Measurements from ENCODE around the gene NQO2. TPM values are rescaled to one million over a fixed set of nuclear protein-coding genes. Genes with fewer than 3 reads are reported as not detected.

NQO2 gene
- total and polyA plus RNA-seq, 5 experiments from 2014 or later, result 21.0 to 48.1 (median 37.9) TPM

GRCh38 chr6:2979819-2980464 is 19.8 kb upstream of the NQO2 start:
- peaks cover 0 to 27% (median 4%) of the 10 kb centered on the region in 5 donors for H3K27me3 Mint-ChIP-seq
- no peak overlapping the region for H3K4me3 Mint-ChIP-seq
- POLR2A ChIA-PET, result interaction anchor here (0.6 to 4.3 kb wide), 5 partner anchors 8 to 138 kb away, joined by 3 to 51 read pairs (median 4); partner anchors contain the start of genes SERPINB1 and SERPINB6
- ATAC-seq, result no peak
- H3K27ac Mint-ChIP-seq, result no peak overlapping the region
- no peaks in the 10 kb centered on the region for H3K36me3 Mint-ChIP-seq
- peaks cover 5 to 10% (median 7%) of the 10 kb centered on the region in 4 donors for H3K4me1 Mint-ChIP-seq
- H3K9me3 Mint-ChIP-seq, result no peaks in the 10 kb centered on the region
- DNase-seq, result no peak

DNA sequence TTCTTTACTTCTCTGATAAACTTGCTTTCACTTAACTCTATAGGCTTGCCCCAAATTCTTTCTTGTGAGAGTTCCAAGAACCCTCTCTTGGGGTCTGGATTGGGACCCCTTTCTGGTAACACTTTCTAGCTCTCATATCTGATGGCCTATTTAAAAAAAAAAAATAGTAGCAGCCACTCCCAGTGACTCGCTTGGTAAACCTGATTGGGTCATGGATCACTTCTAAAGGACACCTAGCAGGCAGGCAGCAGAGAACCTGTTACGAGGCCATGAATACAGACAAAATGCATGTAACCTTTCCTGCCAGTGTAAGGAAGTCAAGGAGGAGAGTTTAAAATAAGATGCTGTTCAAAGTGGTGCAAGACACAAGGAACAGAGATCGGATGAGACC is 19.2 kb upstream of the NQO2 start:
- H3K9me3 Mint-ChIP-seq, result no peaks in the 10 kb centered on the region
- no peak overlapping the region for H3K4me3 Mint-ChIP-seq
- peaks cover 0 to 27% (median 4%) of the 10 kb centered on the region in 5 donors for H3K27me3 Mint-ChIP-seq
- POLR2A ChIA-PET, result interaction anchor here (0.6 to 4.3 kb wide), 5 partner anchors 8 to 139 kb away, joined by 3 to 51 read pairs (median 4); partner anchors contain the start of genes SERPINB1 and SERPINB6
- peak overlapping the region in 1 of 10 donors; percentile 60 for H3K27ac Mint-ChIP-seq
- no peak for ATAC-seq
- no peaks in the 10 kb centered on the region for H3K36me3 Mint-ChIP-seq
- peaks cover 5 to 10% (median 7%) of the 10 kb centered on the region in 4 donors for H3K4me1 Mint-ChIP-seq
- no peak for DNase-seq

- DNase-seq (no peak), ATAC-seq (no peak)
- Mint-ChIP-seq H3K9me3 (no peaks in the 10 kb centered on the region), H3K27ac (no peak overlapping the region), H3K27me3 (peaks cover 0 to 27% (median 4%) of the 10 kb centered on the region in 5 donors), H3K36me3 (no peaks in the 10 kb centered on the region), H3K4me3 (no peak overlapping the region), H3K4me1 (peaks cover 8 to 18% (median 14%) of the 10 kb centered on the region in 4 donors)
- POLR2A ChIA-PET, result interaction anchor here (9.7 kb wide), 1 partner anchor 46 kb away, joined by 497 read pairs; no protein-coding TSS in a partner anchor
Measured at GRCh38 chr6:2982426-2983117, 17.1 kb upstream of the NQO2 start.

DNA sequence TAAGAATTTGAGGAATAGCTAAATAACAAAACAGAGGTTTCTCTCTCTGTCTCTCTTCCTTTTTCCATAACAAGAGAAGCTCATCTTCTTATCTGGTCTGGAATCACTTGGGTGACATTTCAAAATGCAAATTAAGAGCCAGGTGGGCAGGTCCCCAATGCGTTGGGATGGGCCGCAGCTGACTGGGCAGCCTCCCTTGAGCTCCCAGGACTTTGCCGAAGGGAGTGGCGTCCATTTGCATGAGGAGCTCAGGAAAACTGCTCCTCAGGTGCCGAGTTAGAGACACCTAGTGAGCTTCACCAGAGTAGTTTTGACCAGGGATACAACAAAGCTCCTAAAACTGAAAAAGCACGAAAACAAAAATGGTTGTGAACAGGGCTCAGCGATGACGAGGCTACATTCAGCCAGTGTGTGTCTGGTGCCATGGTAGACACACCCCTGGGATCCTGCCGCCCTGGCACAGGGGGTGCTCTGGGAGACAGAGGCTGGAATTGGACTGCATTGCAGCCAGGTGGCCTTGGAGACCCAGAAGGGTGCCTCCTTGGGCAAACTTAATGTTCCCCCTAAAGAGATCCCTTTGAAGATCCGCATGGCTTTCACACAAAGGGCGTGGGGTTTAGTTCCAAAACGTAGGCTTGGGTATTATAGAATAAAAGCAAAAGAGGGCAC is 14.8 kb upstream of the NQO2 start:
- H3K36me3 Mint-ChIP-seq, result no peaks in the 10 kb centered on the region
- DNase-seq (no peak), ATAC-seq (no peak)
- POLR2A ChIA-PET, result interaction anchor here (1.1 to 9.7 kb wide), 2 partner anchors 13 to 48 kb away, joined by 5 to 497 read pairs; partner anchors contain the start of gene SERPINB6
- H3K27ac Mint-ChIP-seq, result no peak overlapping the region
- peaks cover 18 to 28% (median 24%) of the 10 kb centered on the region in 4 donors for H3K4me1 Mint-ChIP-seq
- H3K9me3 Mint-ChIP-seq, result no peaks in the 10 kb centered on the region
- no peak overlapping the region for H3K4me3 Mint-ChIP-seq
- H3K27me3 Mint-ChIP-seq, result peaks cover 0 to 27% (median 3%) of the 10 kb centered on the region in 5 donors

- DNase-seq (no peak), ATAC-seq (no peak)
- Mint-ChIP-seq H3K4me3 (peak overlapping the region in 8 of 10 donors; percentile 4 to 97 (median 94)), H3K27me3 (peaks cover 0 to 10% (median 0%) of the 10 kb centered on the region in 5 donors), H3K27ac (peak overlapping the region in 7 of 10 donors; percentile 32 to 99 (median 96)), H3K36me3 (no peaks in the 10 kb centered on the region), H3K4me1 (peaks cover 18 to 33% (median 27%) of the 10 kb centered on the region in 4 donors), H3K9me3 (no peaks in the 10 kb centered on the region)
- POLR2A ChIA-PET, result interaction anchor here (0.7 to 9.7 kb wide), 9 partner anchors 8 to 129 kb away, joined by 3 to 497 read pairs (median 6); partner anchors contain the start of gene SERPINB6
Measured at GRCh38 chr6:2986722-2987221, 12.9 kb upstream of the NQO2 start.

GRCh38 chr6:2988094-2988425 is 11.6 kb upstream of the NQO2 start:
- Mint-ChIP-seq H3K27me3 (no peaks in the 10 kb centered on the region), H3K27ac (peak overlapping the region; percentile 93 to 99 (median 97)), H3K9me3 (no peaks in the 10 kb centered on the region)

DNA sequence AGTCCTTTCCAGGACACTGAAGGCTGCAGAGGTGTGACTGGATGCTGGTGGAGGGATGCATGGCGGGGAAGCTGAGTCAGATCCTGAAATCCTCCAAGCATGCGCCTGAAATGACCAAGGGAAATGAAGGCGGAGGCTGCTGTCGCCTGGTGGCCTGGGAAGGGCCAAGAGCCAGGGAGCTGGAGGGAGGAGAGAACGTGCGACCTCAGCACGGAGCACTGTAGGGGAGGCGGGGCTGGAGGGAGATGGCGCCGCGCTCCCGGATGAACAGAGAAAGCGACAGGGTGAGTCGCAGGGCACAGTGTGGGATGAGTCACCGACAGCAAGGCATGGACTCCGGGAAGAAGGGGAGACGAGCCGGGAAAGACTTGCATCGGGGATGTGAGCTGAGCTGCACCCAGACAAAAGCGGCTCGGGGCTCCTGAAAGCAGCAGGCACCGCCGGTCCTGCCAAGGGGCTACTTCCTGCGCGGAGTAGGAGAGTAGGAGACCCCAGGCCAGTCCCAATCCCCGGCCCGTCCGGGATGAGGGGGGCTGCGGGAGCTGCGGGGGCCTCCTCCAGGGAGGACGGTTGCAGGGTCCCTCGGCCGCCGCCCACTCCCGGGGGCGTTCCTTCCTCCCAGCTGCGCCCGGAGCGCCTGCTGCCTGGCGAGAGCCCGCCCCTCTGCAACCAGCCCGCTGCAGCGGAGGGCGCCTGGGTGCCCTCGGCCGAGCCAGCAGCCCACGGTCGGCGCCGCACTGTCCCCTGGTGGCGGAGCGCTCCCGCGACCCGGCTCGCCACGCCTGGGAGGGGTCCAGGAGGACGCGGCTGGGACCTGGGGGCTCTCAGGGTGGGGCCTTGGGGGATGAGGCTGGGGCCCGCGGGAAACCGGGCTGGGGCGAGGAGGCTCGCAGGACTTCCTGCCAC is 11.0 kb upstream of the NQO2 start:
- Mint-ChIP-seq H3K4me3 (peak overlapping the region; percentile 82 to 99 (median 96)), H3K27ac (peak overlapping the region; percentile 98 to 100 (median 100)), H3K27me3 (no peaks in the 10 kb centered on the region), H3K9me3 (no peaks in the 10 kb centered on the region), H3K4me1 (peaks cover 14 to 31% (median 28%) of the 10 kb centered on the region in 4 donors), H3K36me3 (no peaks in the 10 kb centered on the region)
- DNase-seq, result peak; percentile 67 to 88 (median 80)
- POLR2A ChIA-PET, result interaction anchor here (0.7 to 9.7 kb wide), 38 partner anchors 10 to 1033 kb away, joined by 3 to 497 read pairs (median 12); partner anchors contain the start of genes BPHL, NQO2, RIPK1 and SERPINB1
- ATAC-seq, result peak; percentile 73

More at GRCh38 chr6:2988094-2988425, 11.6 kb upstream of the NQO2 start:
- Mint-ChIP-seq H3K36me3 (no peaks in the 10 kb centered on the region), H3K4me1 (peaks cover 18 to 31% (median 28%) of the 10 kb centered on the region in 4 donors), H3K4me3 (peak overlapping the region; percentile 82 to 98 (median 94))
- DNase-seq, result peak in 1 of 10 donors; percentile 8
- ATAC-seq, result no peak
- POLR2A ChIA-PET, result interaction anchor here (0.6 to 9.7 kb wide), 22 partner anchors 9 to 271 kb away, joined by 3 to 497 read pairs (median 16); partner anchors contain the start of genes SERPINB1, SERPINB6, SERPINB9 and WRNIP1

DNA sequence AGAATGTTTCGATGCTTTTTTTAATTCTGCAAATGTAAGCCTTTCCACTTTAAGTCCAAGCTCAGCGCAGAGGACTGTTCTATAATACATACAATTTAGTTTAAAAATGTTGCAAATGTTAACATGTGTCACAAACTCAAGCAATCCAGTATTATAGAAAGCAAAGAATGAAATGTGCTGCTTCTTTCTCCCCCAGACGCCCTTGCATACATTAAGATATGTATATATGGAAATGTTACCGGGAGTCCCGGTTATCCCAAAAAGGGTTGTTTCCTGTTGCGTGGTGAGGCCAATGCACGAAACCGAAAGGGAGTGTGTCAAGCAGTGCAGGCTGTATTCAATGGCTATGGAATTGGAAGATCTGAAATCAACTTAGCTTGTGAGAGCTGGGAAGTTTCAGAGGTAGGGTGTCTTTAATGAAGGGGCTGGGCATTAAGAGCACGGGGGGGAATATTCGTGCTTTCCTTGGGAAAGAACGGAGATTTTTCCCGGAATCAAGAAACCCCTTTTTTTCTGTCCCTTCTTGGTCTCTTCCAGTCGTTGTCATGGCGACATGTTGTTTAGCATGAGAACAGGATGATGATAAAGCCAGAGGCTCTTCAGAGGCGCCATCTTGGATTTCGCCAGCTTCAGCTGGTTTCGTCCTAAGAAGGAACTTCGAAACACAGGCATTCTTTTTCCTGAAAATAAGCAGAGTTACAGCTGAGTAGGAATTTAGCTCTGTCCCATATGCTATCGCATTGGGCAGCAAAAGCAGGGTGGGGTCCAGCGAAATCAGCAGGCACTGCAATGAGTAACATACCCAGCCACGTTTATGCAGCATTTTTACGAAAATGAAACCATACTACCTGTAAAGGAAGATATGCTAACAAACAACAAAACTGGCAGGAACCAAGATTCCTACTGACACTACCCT is 10.1 kb upstream of the NQO2 start:
- DNase-seq (peak; percentile 43 to 95 (median 87)), ATAC-seq (peak; percentile 74 to 83)
- Mint-ChIP-seq H3K27me3 (no peaks in the 10 kb centered on the region), H3K27ac (peak overlapping the region; percentile 98 to 100 (median 100)), H3K4me3 (peak overlapping the region; percentile 82 to 99 (median 94)), H3K36me3 (no peaks in the 10 kb centered on the region), H3K4me1 (peaks cover 14 to 31% (median 28%) of the 10 kb centered on the region in 4 donors), H3K9me3 (no peaks in the 10 kb centered on the region)
- POLR2A ChIA-PET, result interaction anchor here (0.7 to 9.7 kb wide), 42 partner anchors 10 to 1032 kb away, joined by 3 to 497 read pairs (median 9); partner anchors contain the start of genes BPHL, NQO2, RIPK1 and SERPINB1

GRCh38 chr6:2990248-2990931 is 9.3 kb upstream of the NQO2 start:
- DNase-seq (peak in 3 of 10 donors; percentile 5 to 53 (median 38)), ATAC-seq (no peak)
- POLR2A ChIA-PET, result interaction anchor here (0.7 to 9.7 kb wide), 34 partner anchors 10 to 1031 kb away, joined by 3 to 497 read pairs (median 15); partner anchors contain the start of genes BPHL, NQO2, RIPK1 and SERPINB1
- Mint-ChIP-seq H3K4me3 (peak overlapping the region; percentile 82 to 99 (median 94)), H3K27me3 (no peaks in the 10 kb centered on the region), H3K27ac (peak overlapping the region; percentile 98 to 100 (median 100)), H3K36me3 (peaks cover 0 to under 1% (median 0%) of the 10 kb centered on the region in 3 donors), H3K4me1 (peaks cover 14 to 31% (median 28%) of the 10 kb centered on the region in 4 donors), H3K9me3 (no peaks in the 10 kb centered on the region)
